GM21576 (cell line): Measurements from ENCODE around the gene TNFAIP8.

Experiments
- ATAC-seq: cut with Tn5 transposase; IDR thresholded peaks from one replicate; pipeline ENCODE4 v1.9.1; 2021; ENCODE audit warnings: mild to moderate bottlenecking, moderate library complexity; ENCODE audit not compliant: unreplicated experiment

TNFAIP8 gene

GRCh38 chr5:119355685-119356611 lies at the start of gene TNFAIP8:
TSS of gene TNFAIP8 (plus strand) at chr5:119356019. CDS start at chr5:119356091, 72 bp downstream.
- peak; percentile 21 for ATAC-seq

- ATAC-seq, result no peak
Measured at GRCh38 chr5:119307170-119307569, 48.6 kb upstream of the TNFAIP8 start.

DNA sequence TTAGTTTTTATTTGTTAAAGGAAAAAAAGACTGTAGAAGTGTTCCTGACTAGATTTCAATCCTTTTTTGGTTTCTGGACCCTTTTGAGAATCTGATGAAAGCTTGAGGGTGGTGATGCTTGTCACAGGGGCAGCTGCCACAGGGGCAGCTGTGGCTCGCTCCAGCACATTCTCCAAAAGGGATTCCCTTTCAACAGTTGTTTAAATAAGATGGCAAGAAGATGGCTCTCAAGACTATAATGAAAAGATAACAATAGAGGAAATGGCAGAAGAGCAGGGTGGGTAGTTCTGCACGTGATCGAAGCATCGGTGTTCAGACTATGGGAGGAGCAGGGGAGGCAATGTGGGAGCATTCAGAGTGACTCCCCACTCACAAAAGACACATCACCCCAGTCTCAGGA lies 46.5 kb upstream of the TNFAIP8 start:
- ATAC-seq, result peak; percentile 10

DNA sequence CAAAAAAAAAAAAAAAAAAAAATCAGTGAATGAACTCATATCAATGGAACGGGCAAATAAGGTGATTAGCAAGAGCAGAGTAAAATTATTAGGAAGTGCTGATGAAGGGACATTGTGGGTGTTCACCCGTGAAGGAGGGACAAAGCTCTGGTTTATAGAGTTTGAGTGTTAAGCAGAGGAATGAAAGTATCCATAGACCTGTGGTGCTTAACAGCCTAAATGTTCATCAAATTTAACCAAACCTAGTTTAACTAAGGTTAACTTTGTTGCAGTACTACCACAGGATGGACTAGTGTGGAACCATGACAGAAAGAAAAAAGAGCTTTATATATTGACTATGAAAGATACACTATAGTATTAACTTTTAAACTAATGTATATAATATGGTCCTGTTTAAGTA lies 44.1 kb upstream of the TNFAIP8 start:
- ATAC-seq, result no peak

DNA sequence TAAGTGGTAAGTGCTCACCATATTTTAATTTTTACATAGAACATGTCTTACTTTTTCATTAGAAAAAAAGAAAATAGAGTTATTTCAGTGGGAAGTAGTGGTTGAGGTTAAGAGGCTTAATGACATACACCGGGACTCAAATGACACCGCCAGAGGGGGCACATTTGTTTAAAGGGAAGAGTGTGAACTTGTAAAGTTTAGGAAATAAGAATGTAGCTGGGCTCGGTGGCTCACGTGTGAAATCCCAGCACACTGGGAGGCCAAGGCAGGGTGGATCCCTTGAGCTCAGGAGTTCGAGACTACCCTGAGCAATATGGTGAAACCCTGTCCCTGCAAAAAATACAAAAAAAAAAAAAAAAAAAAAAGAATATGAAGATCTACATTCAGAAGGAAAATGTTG lies 43.4 kb upstream of the TNFAIP8 start:
- no peak for ATAC-seq

DNA sequence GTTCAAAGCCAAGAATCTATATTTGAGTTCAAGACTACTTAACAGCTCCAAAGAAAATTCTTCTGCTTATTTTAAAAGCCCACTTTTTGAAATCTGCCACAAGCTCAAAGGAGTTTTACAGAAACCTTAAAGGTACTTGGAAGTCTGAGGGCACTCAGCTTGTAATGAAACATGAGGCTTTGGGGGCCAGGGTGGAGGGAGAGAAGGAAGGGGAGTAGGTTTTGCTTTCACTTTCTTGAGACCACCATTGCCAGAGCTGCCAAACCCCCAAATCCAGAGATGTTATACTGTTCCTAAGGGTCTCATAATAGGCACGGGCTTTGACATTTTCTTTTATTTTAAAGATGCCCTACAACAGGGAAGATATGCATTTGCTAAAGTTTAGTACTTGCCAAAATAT lies 42.6 kb upstream of the TNFAIP8 start:
- ATAC-seq, result no peak

GRCh38 chr5:119313658-119314605 lies 41.9 kb upstream of the TNFAIP8 start:
- no peak for ATAC-seq

DNA sequence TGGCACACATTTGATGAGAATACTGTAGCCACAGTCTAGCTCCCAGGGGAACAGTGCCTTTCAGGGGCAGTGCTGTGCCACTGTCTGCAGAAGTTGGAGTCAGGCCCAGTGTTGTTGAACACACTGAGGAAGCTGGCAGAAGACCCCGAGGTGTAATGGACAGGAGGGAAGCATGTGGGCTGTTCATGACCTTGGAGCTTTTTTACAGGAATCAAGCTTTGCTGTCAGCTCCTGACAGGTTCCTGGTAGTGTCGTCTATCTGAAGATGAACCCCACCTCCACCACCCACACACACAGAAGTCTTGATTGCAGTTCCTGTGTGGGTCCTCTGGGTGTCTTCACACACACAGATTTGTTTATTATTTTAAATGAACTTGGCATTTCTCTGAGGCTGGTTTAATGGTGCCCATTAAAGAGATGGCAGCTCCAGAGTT lies 40.3 kb upstream of the TNFAIP8 start:
- peak; percentile 73 for ATAC-seq

DNA sequence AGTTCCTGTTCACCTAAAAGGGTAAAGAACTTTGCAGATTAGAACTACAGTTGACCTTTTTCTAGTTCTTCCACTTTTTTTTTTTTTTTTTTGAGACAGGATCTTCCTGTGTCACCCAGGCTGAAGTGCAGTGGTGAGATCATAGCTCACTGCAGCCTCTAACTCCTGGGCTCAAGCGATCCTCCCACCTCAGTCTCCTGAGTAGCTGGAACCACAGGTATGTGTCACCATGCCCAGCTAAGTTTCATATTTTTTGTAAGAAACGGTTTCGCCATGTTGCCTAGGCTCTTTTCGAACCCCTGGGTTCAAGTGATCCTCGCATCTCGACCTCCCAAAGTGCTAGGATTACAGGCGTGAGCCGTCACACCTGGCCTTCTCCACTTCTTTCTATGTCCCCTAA lies 39.7 kb upstream of the TNFAIP8 start:
- ATAC-seq, result no peak

DNA sequence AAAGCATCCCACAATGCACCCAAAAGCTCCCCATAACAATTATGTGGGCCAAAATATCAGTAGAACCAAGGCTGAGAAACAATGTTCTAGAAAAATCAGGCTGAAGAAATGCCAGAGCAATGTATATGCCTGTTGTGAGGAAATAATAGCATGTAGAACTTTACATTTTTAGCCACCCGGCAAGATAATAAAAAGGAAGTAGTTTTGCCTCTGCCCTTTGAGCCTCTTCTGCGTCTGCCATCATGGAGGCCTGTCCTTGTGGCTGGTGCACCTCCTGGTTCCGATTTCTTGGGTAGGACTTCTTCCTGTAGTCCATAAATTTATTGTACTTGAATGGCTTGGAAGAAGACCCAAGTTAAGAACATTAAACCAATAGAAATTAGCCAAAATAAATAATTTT lies 38.9 kb upstream of the TNFAIP8 start:
- ATAC-seq, result no peak

DNA sequence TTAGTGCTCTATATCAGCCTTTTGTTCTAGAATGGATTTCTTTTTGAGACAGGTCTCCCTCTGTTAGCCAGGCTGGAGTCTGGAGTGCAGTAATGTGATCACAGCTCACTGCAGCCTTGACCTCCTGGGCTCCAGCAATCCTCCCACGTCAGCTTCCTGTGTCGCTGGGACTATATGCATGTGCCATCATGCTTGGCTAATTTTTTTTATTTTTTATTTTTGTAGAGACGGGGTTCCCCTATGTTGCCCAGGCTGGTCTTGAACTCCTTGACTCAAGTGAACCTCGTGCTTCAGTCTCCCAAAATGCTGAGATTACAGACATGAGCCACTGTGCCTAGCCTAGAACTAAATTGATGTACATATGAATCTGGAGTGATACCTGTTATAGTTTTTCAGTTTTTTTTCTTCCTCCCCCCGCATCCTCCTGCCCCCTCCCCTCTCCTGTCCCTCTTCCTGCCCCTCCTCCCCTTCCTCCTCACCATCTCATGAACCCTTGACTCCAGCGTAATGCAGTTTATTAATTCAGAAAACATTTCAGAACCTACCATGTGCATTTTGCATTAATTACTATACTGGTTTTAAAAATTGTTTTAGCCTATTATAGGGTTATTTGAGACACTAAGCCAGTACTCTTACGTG lies 37.4 kb upstream of the TNFAIP8 start:
- peak; percentile 22 for ATAC-seq

GRCh38 chr5:119319401-119319800 lies 36.4 kb upstream of the TNFAIP8 start:
- ATAC-seq, result no peak

DNA sequence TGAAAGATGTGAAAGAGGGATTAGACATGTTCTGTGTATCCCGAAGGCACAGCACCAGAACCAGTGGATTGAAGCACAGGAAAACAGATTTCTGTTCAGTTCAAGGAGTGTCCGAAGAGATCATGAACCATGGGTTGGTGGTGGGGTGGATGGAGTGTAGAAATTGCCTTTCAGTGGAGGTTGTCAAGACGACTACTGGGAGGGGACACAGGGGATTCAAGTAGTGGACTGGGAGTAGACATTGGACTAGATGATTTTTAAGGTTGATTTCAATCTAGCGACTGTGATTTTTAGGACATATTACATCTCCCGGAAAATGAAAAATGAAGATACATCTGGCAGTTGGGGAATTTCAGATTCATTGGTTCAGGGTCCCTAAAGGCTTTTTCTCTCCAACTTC lies 35.9 kb upstream of the TNFAIP8 start:
- no peak for ATAC-seq

DNA sequence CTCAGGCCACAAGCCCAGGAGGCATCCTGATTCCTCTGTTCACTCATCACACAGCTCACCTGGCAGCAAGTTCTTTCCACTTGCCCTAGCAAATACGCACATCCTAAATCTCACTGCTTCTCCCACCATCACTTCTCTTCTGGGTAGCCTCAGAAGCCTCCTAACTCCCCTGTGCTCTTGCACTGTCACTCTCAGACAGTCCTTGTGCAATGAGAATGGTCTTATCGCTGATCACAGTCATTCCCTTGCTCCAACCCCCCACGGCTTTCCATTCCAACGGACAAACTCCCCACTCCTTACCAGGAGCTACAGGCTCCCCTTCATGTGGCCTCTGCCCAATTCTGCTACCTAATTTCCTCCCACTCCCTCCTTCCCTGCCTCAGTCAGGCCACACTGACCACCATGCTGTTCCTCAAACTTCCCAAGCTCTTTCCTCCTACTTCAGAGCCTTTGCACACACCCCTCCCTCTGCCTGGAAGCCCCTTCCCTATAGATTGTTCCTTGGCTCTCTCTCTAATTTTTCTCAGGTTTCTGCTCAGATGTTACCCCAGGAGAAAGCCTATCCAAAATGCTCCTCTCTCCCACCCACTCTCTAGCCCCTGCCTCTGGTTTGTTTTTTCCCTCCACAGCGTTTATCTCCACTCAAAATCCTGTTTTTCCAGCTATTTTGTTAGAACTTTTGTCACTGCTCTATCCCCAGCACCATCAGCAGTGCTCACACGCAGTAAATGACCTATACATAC lies 34.1 kb upstream of the TNFAIP8 start:
- no peak for ATAC-seq

- ATAC-seq, result no peak
Measured at GRCh38 chr5:119322312-119322947, 33.4 kb upstream of the TNFAIP8 start.

GRCh38 chr5:119322948-119323537 lies 32.8 kb upstream of the TNFAIP8 start:
- ATAC-seq, result peak; percentile 31

DNA sequence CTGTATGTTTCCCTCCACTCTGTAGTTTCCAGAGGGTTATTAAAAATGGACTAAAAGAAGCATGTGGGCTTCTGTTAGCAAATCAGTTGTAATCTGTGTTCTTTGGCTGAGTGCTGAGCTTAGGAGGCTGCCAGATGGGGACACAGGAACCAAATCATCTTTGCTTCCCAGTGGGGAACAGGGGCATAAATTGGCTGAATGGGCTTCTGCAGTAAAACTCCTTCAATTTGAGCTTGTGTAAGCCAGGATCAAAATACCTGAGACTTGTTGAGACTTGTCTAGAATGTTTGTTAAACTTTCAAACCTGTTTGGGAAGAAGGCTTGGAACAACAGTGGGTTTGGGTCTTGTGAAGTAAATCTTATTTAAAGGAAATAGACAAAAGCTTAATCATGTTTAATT lies 32.2 kb upstream of the TNFAIP8 start:
- ATAC-seq, result no peak

DNA sequence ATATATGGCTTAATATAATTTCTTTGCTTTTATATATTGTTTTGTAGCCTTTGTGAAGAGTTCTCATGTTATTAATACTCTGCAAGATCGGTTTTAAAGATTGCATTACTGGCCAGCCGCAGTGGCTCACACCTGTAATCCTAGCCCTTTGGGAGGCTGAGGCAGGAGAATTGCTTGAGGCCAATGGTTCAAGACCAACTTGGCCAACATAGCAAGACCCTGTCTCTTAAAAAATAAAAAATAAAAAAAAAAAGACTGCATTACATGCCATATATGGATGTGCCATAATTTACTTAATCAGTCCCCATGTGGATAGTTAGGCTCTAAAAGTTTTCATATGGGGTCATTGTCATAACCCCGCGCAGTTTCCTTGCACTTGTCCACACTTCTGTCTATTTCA lies 31.0 kb upstream of the TNFAIP8 start:
- ATAC-seq, result no peak

DNA sequence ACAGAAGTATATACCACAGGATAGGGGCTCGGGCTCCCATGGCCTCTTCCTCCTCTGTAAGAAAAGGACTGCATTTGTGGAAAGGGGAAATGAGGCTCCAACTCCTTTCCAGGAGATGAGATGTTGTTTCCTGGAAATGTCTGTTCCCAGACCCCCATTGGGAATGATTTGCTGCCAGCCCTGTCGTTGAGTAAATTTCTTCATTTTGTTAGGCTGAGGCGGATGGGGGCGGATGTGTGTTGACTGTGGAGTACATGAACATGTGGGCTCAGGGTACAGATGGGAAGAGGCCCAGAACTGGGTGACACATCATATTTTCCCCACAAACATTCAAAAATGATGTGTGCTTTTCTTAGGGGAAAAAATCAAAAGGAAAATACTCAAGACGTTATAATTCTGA lies 28.8 kb upstream of the TNFAIP8 start:
- no peak for ATAC-seq
